D721Med (cell line): Measurements from ENCODE around the gene ELFN1.

Experiments
- DNase-seq: peaks from one replicate; pipeline ENCODE4 v3.0.0; 2011; ENCODE audit warnings: low spot score; ENCODE audit not compliant: insufficient read length
- FAIRE-seq: peaks from 2 replicates; lab custom pipeline; 2011; peaks lifted over from hg19 to GRCh38; lab: Jason Lieb, UNC
- CTCF ChIP-seq: IDR thresholded peaks from 2 replicates; pipeline ENCODE4 v1.5.1; 2012; ENCODE audit warnings: mild to moderate bottlenecking, control low read depth; ENCODE audit not compliant: insufficient read depth; ENCODE audit errors: missing control alignments

The ELFN1 gene

GRCh38 chr7:1669954-1670893 lies at the start of gene ELFN1:
Gene ELFN1, plus strand, starts transcription at chr7:1670277. Its CDS starts 74,320 bp downstream, at chr7:1744597.
- no peak for TF ChIP-seq CTCF
- no peak for FAIRE-seq
- peak; percentile 95 for DNase-seq

DNA sequence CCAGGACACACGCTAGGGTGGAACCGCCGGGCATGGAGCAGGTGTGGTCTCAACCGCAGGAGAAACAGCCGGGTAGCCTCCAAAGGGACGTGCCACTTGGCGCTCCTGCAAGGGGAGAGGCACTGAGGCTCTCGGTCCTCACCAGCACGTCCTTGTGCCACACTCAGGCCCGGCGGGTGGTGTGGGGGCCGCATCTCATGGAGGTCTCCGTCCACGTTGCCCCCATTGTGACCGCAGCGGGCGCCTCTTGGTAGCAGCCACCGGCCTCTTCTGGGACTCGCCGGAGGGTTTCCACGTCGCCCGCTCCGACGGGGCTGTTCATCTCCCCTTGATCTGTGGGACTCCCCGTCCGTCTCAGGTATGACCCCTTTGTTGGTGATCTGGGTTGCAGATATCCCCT lies 49.2 kb upstream of the ELFN1 start:
- FAIRE-seq, result no peak
- no peak for TF ChIP-seq CTCF

DNA sequence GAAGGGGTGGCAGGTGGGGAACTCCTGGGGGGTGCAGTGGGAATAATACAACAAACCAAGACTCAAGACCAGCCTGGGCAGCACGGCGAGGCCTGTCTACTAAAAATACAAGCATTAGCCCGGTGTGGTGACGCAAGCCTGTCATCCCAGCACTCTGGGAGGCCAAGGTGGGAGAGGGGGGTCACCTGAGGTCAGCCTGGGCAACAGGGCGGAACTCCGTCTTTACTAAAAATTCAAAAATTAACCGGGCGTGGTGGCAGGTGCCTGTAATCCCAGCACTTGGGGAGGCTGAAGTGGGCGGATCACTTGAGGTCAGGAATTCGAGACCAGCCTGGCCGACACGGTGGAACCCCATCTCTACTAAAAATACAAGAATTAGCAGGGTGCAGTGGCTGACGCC lies 48.4 kb upstream of the ELFN1 start:
- TF ChIP-seq CTCF, result no peak
- no peak for DNase-seq
- FAIRE-seq, result no peak

More for the DNA sequence above, 49.2 kb upstream of the ELFN1 start:
- DNase-seq, result no peak

GRCh38 chr7:1622441-1622840 lies 47.6 kb upstream of the ELFN1 start:
- no peak for DNase-seq
- FAIRE-seq, result no peak
- no peak for TF ChIP-seq CTCF

DNA sequence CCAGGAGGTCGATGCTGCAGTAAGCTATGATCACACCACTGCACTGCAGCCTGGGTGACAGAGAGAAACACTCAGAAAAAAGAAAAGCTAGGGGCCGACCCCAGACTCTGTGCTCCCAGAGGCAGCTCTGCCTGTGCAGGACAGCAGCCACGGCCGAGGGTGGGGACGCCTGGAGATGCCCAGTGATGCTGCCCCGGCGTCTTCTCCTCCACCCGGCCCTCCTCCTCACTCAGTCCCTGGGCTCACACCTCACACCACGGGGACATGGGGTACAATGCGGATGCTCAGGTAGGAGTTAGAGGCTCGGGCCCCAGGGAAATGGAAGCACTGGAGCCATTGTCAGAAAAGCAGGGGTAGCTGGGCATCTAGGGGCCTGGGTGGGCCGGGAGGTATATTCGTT lies 46.3 kb upstream of the ELFN1 start:
- no peak for DNase-seq
- no peak for FAIRE-seq
- no peak for TF ChIP-seq CTCF

- FAIRE-seq (no peak), DNase-seq (no peak)
- no peak for TF ChIP-seq CTCF
These were observed 44.8 kb upstream of the ELFN1 start for GRCh38 chr7:1624999-1625927.
